Measurements from ENCODE around the gene CAST.

DNA sequence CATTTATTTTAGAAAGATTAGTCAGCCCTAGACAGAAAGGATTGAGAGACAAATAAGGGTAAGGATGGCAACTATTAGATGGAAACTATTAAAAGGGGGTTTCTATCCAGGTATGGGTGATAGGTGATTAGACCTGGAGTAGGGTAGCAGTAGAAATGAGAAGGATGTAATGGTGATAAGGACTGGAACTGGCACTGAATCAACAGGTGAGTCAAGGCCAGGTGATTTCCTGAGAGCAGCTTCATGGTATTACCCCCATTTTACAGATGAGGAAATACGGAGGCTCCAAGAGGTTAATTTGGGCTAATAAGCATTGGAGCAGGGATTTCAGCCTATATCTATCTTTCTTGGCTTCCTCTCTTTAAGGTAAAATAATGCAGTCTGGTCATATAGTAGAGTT, 55.7 kb downstream of the CAST start:
- TF ChIP-seq SIN3A (IDR thresholded peaks at IDR 0.05; ENCODE audit: borderline replicate concordance, insufficient read depth, low read length) (no peak), TAF1 (IDR thresholded peaks at IDR 0.05; ENCODE audit: borderline replicate concordance, insufficient read depth, low read length) (no peak), POLR2AphosphoS5 (IDR thresholded peaks at IDR 0.05; ENCODE audit: low read depth, low read length) (no peak), FOXP2 (optimal IDR thresholded peaks at IDR 0.05; ENCODE audit: borderline replicate concordance, extremely low read depth, extremely low read length, insufficient read depth) (no peak)
- TF ChIP-seq, protein P1, sequence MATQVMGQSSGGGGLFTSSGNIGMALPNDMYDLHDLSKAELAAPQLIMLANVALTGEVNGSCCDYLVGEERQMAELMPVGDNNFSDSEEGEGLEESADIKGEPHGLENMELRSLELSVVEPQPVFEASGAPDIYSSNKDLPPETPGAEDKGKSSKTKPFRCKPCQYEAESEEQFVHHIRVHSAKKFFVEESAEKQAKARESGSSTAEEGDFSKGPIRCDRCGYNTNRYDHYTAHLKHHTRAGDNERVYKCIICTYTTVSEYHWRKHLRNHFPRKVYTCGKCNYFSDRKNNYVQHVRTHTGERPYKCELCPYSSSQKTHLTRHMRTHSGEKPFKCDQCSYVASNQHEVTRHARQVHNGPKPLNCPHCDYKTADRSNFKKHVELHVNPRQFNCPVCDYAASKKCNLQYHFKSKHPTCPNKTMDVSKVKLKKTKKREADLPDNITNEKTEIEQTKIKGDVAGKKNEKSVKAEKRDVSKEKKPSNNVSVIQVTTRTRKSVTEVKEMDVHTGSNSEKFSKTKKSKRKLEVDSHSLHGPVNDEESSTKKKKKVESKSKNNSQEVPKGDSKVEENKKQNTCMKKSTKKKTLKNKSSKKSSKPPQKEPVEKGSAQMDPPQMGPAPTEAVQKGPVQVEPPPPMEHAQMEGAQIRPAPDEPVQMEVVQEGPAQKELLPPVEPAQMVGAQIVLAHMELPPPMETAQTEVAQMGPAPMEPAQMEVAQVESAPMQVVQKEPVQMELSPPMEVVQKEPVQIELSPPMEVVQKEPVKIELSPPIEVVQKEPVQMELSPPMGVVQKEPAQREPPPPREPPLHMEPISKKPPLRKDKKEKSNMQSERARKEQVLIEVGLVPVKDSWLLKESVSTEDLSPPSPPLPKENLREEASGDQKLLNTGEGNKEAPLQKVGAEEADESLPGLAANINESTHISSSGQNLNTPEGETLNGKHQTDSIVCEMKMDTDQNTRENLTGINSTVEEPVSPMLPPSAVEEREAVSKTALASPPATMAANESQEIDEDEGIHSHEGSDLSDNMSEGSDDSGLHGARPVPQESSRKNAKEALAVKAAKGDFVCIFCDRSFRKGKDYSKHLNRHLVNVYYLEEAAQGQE (IDR thresholded peaks at IDR 0.05; ENCODE audit: insufficient read depth in 1 of 2, low read depth in 2 of 2, low read length in 2 of 2): no peak

Data from PFSK-1 (cell line).